HG02759 (cell line): ENCODE results near the gene PHF12.
"Not testable (repeated sequence)": the region's sequence is repeated elsewhere in the genome, so short reads cannot be mapped to it uniquely, and the experiment has no call there.

Source experiments
- ATAC-seq: cut with Tn5 transposase; IDR thresholded peaks from one replicate; pipeline ENCODE4 v1.9.1; 2021; ENCODE audit warnings: mild to moderate bottlenecking, moderate library complexity; ENCODE audit not compliant: unreplicated experiment

PHF12 gene

GRCh38 chr17:28888832-28889231, 62.5 kb downstream of the PHF12 start:
- no peak for ATAC-seq

DNA sequence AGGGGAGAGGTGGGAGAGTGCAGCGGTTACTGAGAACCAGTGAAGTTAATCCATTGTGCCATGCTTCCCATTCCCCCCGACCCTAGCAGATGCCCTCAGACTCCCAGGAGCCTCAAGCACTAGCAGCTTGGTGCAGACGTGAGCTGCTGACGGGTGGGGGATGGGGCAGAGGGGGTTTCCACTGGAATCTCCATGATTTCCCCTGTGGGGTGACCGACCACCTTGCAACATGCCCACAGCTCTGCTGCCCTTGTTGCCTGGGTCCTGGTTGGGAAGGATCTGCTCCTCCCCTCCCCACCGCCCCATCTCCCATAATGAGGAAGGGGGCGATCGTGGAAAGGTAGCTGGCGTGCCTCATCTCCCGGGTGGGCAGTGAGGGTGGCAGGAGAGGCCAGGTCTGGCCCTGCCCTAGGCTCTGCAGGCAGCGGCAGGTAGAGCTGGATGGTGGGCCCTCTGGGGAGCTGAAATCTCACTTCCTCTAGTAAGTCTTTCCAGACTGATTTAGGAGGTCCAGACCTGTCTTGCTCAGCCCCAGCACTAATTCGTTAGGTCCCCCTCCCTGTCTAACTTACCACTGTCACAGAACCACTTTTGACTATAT, 63.3 kb downstream of the PHF12 start:
- no peak for ATAC-seq

GRCh38 chr17:28885951-28886350, 65.4 kb downstream of the PHF12 start:
- no peak for ATAC-seq

GRCh38 chr17:28885363-28885762, 66.0 kb downstream of the PHF12 start:
- ATAC-seq, result no peak

DNA sequence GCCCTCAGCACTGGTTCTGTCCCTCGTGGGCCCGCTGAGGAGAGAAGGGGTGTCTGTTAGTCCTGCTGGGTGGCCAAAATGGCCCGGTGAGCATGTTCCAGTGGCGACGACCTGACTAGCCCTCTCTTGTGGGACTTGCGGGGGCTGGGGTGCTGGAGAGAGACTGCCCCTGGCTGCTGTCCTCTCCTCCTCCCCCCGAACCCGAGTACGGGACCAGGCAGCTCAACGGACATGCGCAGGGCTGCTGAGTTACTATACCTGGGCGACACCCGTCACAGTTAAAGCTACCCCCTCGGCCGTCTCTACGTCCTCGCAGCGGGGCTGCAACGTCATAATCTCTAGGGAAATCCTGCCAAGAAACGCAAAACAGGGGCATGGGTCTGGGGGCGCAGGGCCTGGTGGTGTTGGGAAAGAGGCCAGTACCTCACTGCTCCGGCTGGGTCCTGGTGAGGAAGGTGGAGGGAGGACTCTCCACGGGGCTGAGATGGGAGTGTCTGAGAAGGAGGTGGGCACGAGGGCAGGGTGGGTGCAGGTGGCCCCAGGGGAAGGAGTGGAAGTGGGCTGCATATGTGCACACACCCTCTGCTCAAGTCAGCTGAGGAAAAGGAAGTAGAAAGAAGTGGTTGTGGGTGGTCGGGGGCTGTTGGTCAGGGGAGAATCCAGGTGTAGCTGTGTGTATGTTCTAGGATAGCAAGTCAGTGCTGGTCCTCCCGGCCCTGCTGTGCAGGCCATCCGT, 67.2 kb downstream of the PHF12 start:
- ATAC-seq, result no peak

GRCh38 chr17:28882154-28882895, 69.0 kb downstream of the PHF12 start:
- no peak for ATAC-seq

DNA sequence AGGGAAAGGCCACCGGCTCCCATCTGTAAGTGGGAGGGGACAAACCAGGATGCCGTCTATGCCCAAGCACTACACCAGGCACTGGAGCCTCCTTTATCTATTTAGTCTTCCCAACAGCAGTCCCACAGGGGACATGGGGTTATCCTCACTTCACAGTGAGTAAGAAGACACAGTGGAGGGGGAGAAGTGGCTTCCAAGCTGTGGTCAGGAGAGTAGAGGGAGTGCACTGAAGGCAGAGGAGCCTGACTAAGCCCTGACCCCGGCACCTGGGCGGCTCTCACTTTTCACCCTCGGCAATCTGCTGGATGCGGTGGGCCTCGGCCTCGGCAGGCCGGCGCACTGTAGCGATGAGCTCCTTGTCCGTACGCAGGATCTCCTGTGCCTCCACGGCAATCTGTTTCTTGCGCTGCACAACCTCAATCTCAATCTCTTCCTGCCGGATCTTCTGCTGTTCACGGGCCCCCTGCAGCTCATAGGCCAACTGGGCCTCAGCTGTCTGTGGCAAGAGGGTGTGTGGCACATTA, 69.7 kb downstream of the PHF12 start:
- ATAC-seq, result no peak

GRCh38 chr17:28880572-28880945, 70.8 kb downstream of the PHF12 start:
- ATAC-seq, result no peak

- no peak for ATAC-seq
These were observed 71.3 kb downstream of the PHF12 start for GRCh38 chr17:28879886-28880571.

DNA sequence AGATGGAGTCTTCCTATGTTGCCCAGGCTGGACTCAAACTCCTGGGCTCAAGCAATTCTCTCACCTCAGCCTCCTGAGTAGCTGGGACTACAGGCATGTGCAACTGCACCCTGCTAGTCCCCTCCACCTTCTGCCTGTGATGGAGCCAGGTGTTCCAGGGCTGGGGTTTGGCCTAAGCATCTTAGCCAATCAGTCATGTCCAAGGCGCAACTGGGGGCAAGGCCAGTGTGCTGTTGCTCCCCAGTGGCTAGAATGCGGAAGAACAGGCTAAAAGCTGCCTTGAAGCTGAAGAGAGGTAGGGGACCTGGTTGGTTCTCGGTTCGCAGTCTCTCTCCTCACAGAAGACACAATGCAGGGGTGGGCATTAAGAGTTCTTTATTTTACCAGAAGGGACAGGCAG, 72.3 kb downstream of the PHF12 start:
- ATAC-seq, result no peak

- ATAC-seq, result no peak
These were observed 73.0 kb downstream of the PHF12 start for GRCh38 chr17:28878158-28878910.

DNA sequence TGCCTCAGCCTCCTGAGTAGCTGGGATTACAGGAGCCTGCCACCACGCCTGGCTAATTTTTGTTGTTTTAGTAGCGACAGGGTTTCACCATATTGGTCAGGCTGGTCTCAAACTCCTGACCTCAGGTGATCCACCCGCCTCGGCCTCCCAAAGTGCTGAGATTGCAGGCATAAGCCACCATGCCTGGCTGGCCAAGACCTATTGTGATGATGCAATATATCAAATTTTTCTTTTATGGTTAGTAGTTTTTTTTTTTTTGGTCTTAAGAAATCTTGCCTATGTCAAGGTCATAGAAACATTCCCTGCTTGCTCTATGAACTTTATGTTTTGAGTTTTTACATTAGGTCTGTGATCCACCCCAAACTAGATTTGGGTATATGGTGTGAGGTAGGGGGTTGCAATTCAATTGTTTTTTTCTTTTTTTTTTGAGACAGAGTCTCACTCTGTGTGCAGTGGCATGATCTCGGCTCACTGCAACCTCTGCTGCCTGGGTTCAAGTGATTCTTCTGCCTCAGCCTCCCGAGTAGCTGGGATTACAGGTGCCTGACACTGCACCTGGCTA, 74.1 kb downstream of the PHF12 start:
- not testable (repeated sequence) for ATAC-seq

DNA sequence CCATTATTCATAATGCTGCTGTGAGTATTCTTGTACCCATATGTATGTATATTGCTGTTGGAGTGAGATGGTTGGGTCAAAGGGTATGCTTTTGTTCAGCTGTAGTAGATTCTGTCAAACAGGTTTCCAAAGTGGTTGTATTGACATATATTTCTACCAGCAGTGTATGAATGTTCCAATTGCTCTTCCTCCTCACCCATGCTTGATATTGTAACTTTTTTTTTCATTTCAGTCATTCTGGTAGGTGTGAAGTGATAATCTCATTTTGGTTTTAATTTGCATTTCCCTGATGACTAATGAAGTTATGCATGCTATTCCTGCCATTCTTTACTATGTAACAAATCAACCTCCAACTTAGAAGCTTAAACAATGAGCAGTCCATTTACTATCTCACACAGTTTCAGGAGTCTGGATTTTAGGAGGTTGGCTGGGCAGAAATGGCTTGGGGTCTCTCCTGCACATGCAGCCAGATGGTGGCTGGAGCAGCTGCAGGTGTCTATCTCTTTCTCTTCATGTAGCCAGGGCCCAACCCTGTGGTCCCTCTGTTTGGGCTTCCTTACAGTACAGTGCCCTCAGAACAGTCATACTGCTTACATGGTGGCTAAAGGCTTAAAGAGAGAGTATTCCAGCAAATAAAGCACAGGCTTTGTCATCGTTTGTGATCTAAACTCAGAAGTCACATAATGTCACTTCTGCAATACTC, 75.3 kb downstream of the PHF12 start:
- no peak for ATAC-seq

- ATAC-seq, result no peak
These were observed 76.6 kb downstream of the PHF12 start for GRCh38 chr17:28874750-28875149.

- no peak for ATAC-seq
These were observed 77.5 kb downstream of the PHF12 start for GRCh38 chr17:28873839-28874238.

DNA sequence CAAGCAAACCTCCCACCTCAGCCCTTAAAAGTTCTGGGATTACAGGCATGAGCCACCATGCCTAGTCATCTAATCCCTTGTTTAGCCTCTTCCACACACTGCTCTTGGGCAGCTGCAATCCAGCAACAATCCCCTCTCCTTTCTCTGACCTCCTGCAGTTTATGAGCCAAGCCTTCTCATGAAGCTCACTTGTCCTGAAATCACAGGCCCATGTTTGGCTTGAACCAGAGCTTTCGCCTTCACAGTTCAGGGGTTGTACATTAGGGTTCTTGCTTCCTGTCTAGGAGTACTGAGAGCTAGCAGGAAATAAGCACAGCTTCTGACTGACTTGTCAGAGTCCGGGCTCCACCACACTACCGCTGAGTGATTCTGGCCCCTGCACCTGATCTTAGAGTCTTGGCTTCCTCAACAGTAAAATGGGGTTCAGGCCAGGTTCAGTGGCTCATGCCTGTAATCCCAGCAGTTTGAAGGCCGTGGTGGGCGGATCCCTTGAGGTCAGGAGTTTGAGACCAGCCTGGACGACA, 80.2 kb downstream of the PHF12 start:
- peak; percentile 84 for ATAC-seq

DNA sequence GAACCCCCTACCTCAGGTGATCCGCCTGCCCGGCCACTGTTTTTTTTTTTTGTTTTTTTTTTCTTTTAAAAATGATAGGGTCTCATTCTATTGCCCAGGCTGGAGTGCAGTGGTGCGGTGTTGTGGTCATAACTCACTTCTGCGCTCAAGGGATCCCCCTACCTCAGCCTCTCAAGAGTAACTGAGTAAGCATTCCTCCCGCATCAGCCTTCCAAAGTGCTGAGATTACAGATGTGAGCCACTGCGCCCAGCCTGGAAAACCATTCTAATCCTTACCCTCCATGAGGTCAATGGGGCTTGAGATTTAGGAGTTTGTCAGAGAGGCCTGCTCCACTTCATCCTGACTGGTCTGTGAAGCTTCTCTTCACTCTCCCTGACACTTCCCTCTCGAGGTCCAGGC, 84.0 kb downstream of the PHF12 start:
- ATAC-seq, result no peak

- ATAC-seq, result no peak
These were observed 85.2 kb downstream of the PHF12 start for GRCh38 chr17:28865946-28866752.
